HCT116 (cell line): ENCODE measurements around the gene C12orf50. TPM values are rescaled to one million over a fixed set of nuclear protein-coding genes. Genes with fewer than 3 reads are reported as not detected.

Experiments used
- ATAC-seq: fragments of 200-7000 bp; cut with Tn5 transposase; 2 replicates; pipeline ENCODE4 v1.9.1; 2020; ENCODE audit warnings: mild to moderate bottlenecking, moderate library complexity
- BruUV-seq: library from RNA; stranded (reverse); fragments of 400-500 nt; replicated peaks from 2 replicates; lab custom pipeline; 2021; lab: Mats Ljungman, UMichigan
- CTCF ChIA-PET: fragments of 300-600 bp; sonication (Branson Sonifier 250); formaldehyde crosslinking; loops from one replicate; lab custom pipeline; 2021; ENCODE audit warnings: antibody characterized with exemption; lab: Charles Lee
- POLR2A ChIA-PET: fragments of 300-600, 350-600 bp; sonication (Branson Sonifier 250); formaldehyde crosslinking; loops from one replicate; lab custom pipeline; 2021; ENCODE audit warnings: antibody characterized with exemption; lab: Charles Lee
- RAD21 ChIA-PET, 2 experiments: fragments of 300-600 bp; sonication (Branson Sonifier 250); formaldehyde crosslinking; loops; one replicate each; lab custom pipeline; 2023; ENCODE audit warnings: low total read pairs in 2 of 2; ENCODE audit not compliant: uncharacterized antibody in 2 of 2, unreplicated experiment in 2 of 2, low non-redundant PET in 1 of 2; lab: Charles Lee
- DNase-seq: peaks from one replicate; pipeline ENCODE4 v3.0.0-alpha.2; 2010; ENCODE audit warnings: low read depth, low spot score
- H2AFZ ChIP-seq: fragments of 200-600 bp; shearing (Covaris generic), sonication (generic); 2 replicates; pipeline ENCODE4 v1.6.1; 2017; ENCODE audit warnings: low read depth, mixed run types, mixed read lengths, antibody characterized with exemption, low read length; ENCODE audit not compliant: poor library complexity, severe bottlenecking
- H3K27ac ChIP-seq: 2 replicates; pipeline ENCODE4 v1.5.1; 2012; ENCODE audit warnings: low read depth, low read length
- H3K27me3 ChIP-seq: fragments of 200-600 bp; sonication (generic); 2 replicates; pipeline ENCODE4 v1.6.1; 2016; ENCODE audit warnings: mixed run types, low read length, mixed read lengths; ENCODE audit not compliant: insufficient read depth
- H3K36me3 ChIP-seq, 2 experiments: fragments of 200-500 bp in 1 of 2; fragments of 200-600 bp in 1 of 2; sonication (Bioruptor generic) in 1 of 2; sonication (generic) in 1 of 2; 2 replicates each; pipeline versions ENCODE4 v1.5.1 to v1.6.1; 2014 to 2016; ENCODE audit warnings: low read length in 2 of 2, inconsistent platforms in 1 of 2, mixed read lengths in 1 of 2, mixed run types in 1 of 2; ENCODE audit not compliant: insufficient read depth in 2 of 2, control insufficient read depth in 1 of 2
- H3K4me1 ChIP-seq, 2 experiments: fragments of 200-600 bp in 1 of 2; sonication (generic) in 1 of 2; 2 replicates each; pipeline versions ENCODE4 v1.5.1 to v1.6.1; 2012 to 2017; ENCODE audit warnings: low read length in 2 of 2, inconsistent platforms in 1 of 2, mild to moderate bottlenecking in 1 of 2, mixed read lengths in 1 of 2, mixed run types in 1 of 2, moderate library complexity in 1 of 2; ENCODE audit not compliant: insufficient read depth in 2 of 2, control insufficient read depth in 1 of 2
- H3K4me2 ChIP-seq: fragments of 200-600 bp; sonication (generic); 2 replicates; pipeline ENCODE4 v1.6.1; 2017; ENCODE audit warnings: mixed run types, low read length, mixed read lengths
- H3K4me3 ChIP-seq, 2 experiments: fragments of 200-600 bp in 1 of 2; sonication (generic) in 1 of 2; replicated peaks in 1 of 2; 2 replicates each; pipeline ENCODE4 v1.5.1; 2011 to 2016; ENCODE audit warnings: low read length in 2 of 2, control low read depth in 1 of 2, low read depth in 1 of 2, mild to moderate bottlenecking in 1 of 2, mixed read lengths in 1 of 2, mixed run types in 1 of 2
- H3K79me2 ChIP-seq: fragments of 200-600 bp; sonication (generic); 2 replicates; pipeline ENCODE4 v1.6.1; 2017; ENCODE audit warnings: mild to moderate bottlenecking, mixed run types, low read length, moderate library complexity, mixed read lengths; ENCODE audit not compliant: insufficient read depth
- H3K9ac ChIP-seq: fragments of 200-600 bp; sonication (generic); 2 replicates; pipeline ENCODE4 v1.6.1; 2016; ENCODE audit warnings: low read length, mixed read lengths
- H3K9me2 ChIP-seq: fragments of 200-600 bp; sonication (generic), shearing (Covaris generic); 2 replicates; pipeline ENCODE4 v1.6.1; 2017; ENCODE audit warnings: mixed run types, mild to moderate bottlenecking, moderate library complexity; ENCODE audit not compliant: insufficient read depth
- H3K9me3 ChIP-seq, 2 experiments: fragments of 200-500 bp in 1 of 2; fragments of 200-600 bp in 1 of 2; sonication (Bioruptor generic) in 1 of 2; sonication (generic) in 1 of 2; 2 replicates each; pipeline ENCODE4 v1.6.1; 2014 to 2017; ENCODE audit warnings: low read length in 2 of 2, mixed read lengths in 2 of 2, inconsistent platforms in 1 of 2, low read depth in 1 of 2, mild to moderate bottlenecking in 1 of 2, mixed run types in 1 of 2, moderate library complexity in 1 of 2; ENCODE audit not compliant: control insufficient read depth in 1 of 2, insufficient read depth in 1 of 2
- H4K20me1 ChIP-seq: fragments of 200-600 bp; sonication (generic), shearing (Covaris generic); 2 replicates; pipeline ENCODE4 v1.6.1; 2017; ENCODE audit warnings: mixed run types, mild to moderate bottlenecking, moderate library complexity; ENCODE audit not compliant: insufficient read depth
- ATF3 ChIP-seq: IDR thresholded peaks from 2 replicates; pipeline ENCODE4 v1.6.1; 2012
- CEBPB ChIP-seq: IDR thresholded peaks from 2 replicates; pipeline ENCODE4 v1.6.1; 2012; ENCODE audit warnings: low read depth
- EGR1 ChIP-seq: IDR thresholded peaks from 2 replicates; pipeline ENCODE4 v1.6.1; 2012; ENCODE audit warnings: low read depth
- EZH2phosphoT487 ChIP-seq: fragments of 200-600 bp; IDR thresholded peaks from 2 replicates; pipeline ENCODE4 v1.6.1; 2018; ENCODE audit warnings: antibody characterized with exemption, borderline replicate concordance
- JUND ChIP-seq: IDR thresholded peaks from 2 replicates; pipeline ENCODE4 v1.6.1; 2012
- MAX ChIP-seq: IDR thresholded peaks from 2 replicates; pipeline ENCODE4 v1.6.1; 2012
- POLR2AphosphoS5 ChIP-seq: IDR thresholded peaks from 2 replicates; pipeline ENCODE4 v1.6.1; 2011; ENCODE audit warnings: mild to moderate bottlenecking, low read depth, low read length, moderate library complexity
- RAD21 ChIP-seq: IDR thresholded peaks from 2 replicates; pipeline ENCODE4 v1.6.1; 2012; ENCODE audit warnings: low read depth, mild to moderate bottlenecking
- REST ChIP-seq: IDR thresholded peaks from 2 replicates; pipeline ENCODE4 v1.6.1; 2012; ENCODE audit warnings: low read depth
- SP1 ChIP-seq: IDR thresholded peaks from 2 replicates; pipeline ENCODE4 v1.6.1; 2012; ENCODE audit warnings: low read depth
- SRF ChIP-seq: IDR thresholded peaks from 2 replicates; pipeline ENCODE4 v1.6.1; 2012; ENCODE audit warnings: low read depth
- TCF7L2 ChIP-seq: IDR thresholded peaks from 2 replicates; pipeline ENCODE4 v1.7.0; 2011; ENCODE audit warnings: borderline replicate concordance, inconsistent platforms; ENCODE audit not compliant: insufficient read depth, insufficient read length; ENCODE audit errors: extremely low read depth
- YY1 ChIP-seq: IDR thresholded peaks from 2 replicates; pipeline ENCODE4 v1.6.1; 2011; ENCODE audit warnings: low read length, low read depth, moderate library complexity, mild to moderate bottlenecking; ENCODE audit not compliant: insufficient replicate concordance; ENCODE audit errors: extremely low read depth
- ZBTB33 ChIP-seq: IDR thresholded peaks from 2 replicates; pipeline ENCODE4 v1.6.1; 2011; ENCODE audit warnings: mild to moderate bottlenecking, low read length, moderate library complexity; ENCODE audit not compliant: insufficient replicate concordance; ENCODE audit errors: extremely low read depth
- ZFX ChIP-seq: fragments of 450-650 bp; IDR thresholded peaks from 2 replicates; pipeline ENCODE4 v1.6.1; 2017
- intact Hi-C: fragments of 100-400 bp; cut with micrococcal nuclease; formaldehyde crosslinking; loops from 2 replicates; pipeline ENCODE4 v1.10.0; 2022
- total RNA-seq: library from RNA; stranded (reverse); gene quantifications from one replicate; pipeline ENCODE4 v1.2.1, GENCODE V29; 2021; ENCODE audit not compliant: unreplicated experiment

C12orf50 gene
- total RNA-seq, 1 experiment from 2014 or later, result not detected

GRCh38 chr12:87982208-87982607, 47.0 kb downstream of the C12orf50 start:
- ChIA-PET POLR2A (no interaction called here), RAD21 (no interaction called here), CTCF (no interaction called here)
- no TSS peak for BruUV-seq
- no peaks in the 10 kb centered on the region for H3K9me2 ChIP-seq
- no peaks in the 10 kb centered on the region for H3K9me3 ChIP-seq
- H3K27ac ChIP-seq, result no peak overlapping the region
- H3K4me3 ChIP-seq, result no peak overlapping the region
- no peaks in the 10 kb centered on the region for H3K36me3 ChIP-seq
- DNase-seq (no peak), ATAC-seq (no peak)
- no peaks in the 10 kb centered on the region for H4K20me1 ChIP-seq
- H3K4me2 ChIP-seq, result no peak overlapping the region
- H3K79me2 ChIP-seq, result no peaks in the 10 kb centered on the region
- H3K9ac ChIP-seq, result no peak overlapping the region
- H2AFZ ChIP-seq, result no peak overlapping the region
- no peak for TF ChIP-seq SP1
- TF ChIP-seq ZFX, result no peak
- TF ChIP-seq MAX, result no peak
- no peak for TF ChIP-seq JUND
- TF ChIP-seq ATF3, result no peak
- TF ChIP-seq REST, result no peak
- no peak for TF ChIP-seq ZBTB33
- no peak for TF ChIP-seq RAD21
- TF ChIP-seq SRF, result no peak
- TF ChIP-seq EZH2phosphoT487, result no peak
- TF ChIP-seq CEBPB, result no peak
- TF ChIP-seq TCF7L2, result no peak
- TF ChIP-seq POLR2AphosphoS5, result no peak
- no peak for TF ChIP-seq EGR1
- no peak for TF ChIP-seq YY1
- H3K27me3 ChIP-seq, result no peaks in the 10 kb centered on the region
- intact Hi-C loops, result no loop called here
- no peaks in the 10 kb centered on the region for H3K4me1 ChIP-seq
